A673 (cell line): ENCODE results near the gene CAPN5.

Source experiments
- CTCF ChIP-seq: fragments of 300-800, 200-600 bp; sonication (generic); conservative IDR thresholded peaks from 2 replicates; pipeline ENCODE4 v1.5.1; 2017; ENCODE audit warnings: low read depth, mild to moderate bottlenecking, antibody characterized with exemption, low read length, moderate library complexity, mixed read lengths
- EZH2 ChIP-seq: fragments of 200-600 bp; sonication (generic); IDR thresholded peaks from 2 replicates; pipeline ENCODE4 v1.6.1; 2017; ENCODE audit warnings: borderline replicate concordance, low read depth, mild to moderate bottlenecking, mixed read lengths, antibody characterized with exemption, low read length; ENCODE audit not compliant: poor library complexity, severe bottlenecking

GRCh38 chr11:77117492-77117891 lies 50.7 kb downstream of the CAPN5 start:
- TF ChIP-seq CTCF (no peak), EZH2 (no peak)
